GM21576 (cell line): Measurements from ENCODE around the gene SZRD1.

ENCODE experiments used
- ATAC-seq: cut with Tn5 transposase; IDR thresholded peaks from one replicate; pipeline ENCODE4 v1.9.1; 2021; ENCODE audit warnings: mild to moderate bottlenecking, moderate library complexity; ENCODE audit not compliant: unreplicated experiment

Gene SZRD1

GRCh38 chr1:16367258-16367967 lies 371 bp downstream of the SZRD1 start:
- peak; percentile 52 for ATAC-seq

GRCh38 chr1:16367968-16368890 lies 1.2 kb downstream of the SZRD1 start:
- no peak for ATAC-seq

- no peak for ATAC-seq
These were observed 2.8 kb downstream of the SZRD1 start for GRCh38 chr1:16369821-16370220.

GRCh38 chr1:16371725-16372124 lies 4.7 kb downstream of the SZRD1 start:
- ATAC-seq, result no peak

- no peak for ATAC-seq
These were observed 5.7 kb downstream of the SZRD1 start for GRCh38 chr1:16372535-16373285.

GRCh38 chr1:16374266-16374665 lies 7.2 kb downstream of the SZRD1 start:
- no peak for ATAC-seq

GRCh38 chr1:16375521-16376340 lies 8.7 kb downstream of the SZRD1 start:
- ATAC-seq, result no peak

GRCh38 chr1:16376971-16377370 lies 9.9 kb downstream of the SZRD1 start:
- ATAC-seq, result no peak

GRCh38 chr1:16378443-16378842 lies 11.4 kb downstream of the SZRD1 start:
- ATAC-seq, result no peak

- no peak for ATAC-seq
These were observed 13.8 kb downstream of the SZRD1 start for GRCh38 chr1:16380868-16381267.

GRCh38 chr1:16383888-16384287 lies 16.8 kb downstream of the SZRD1 start:
- ATAC-seq, result no peak

- no peak for ATAC-seq
These were observed 18.8 kb downstream of the SZRD1 start for GRCh38 chr1:16385659-16386453.

GRCh38 chr1:16386454-16387113 lies 19.5 kb downstream of the SZRD1 start:
- no peak for ATAC-seq

- ATAC-seq, result no peak
These were observed 20.5 kb downstream of the SZRD1 start for GRCh38 chr1:16387201-16388188.

- ATAC-seq, result no peak
These were observed 24.4 kb downstream of the SZRD1 start for GRCh38 chr1:16391411-16391810.

GRCh38 chr1:16392740-16393569 lies 25.9 kb downstream of the SZRD1 start:
- no peak for ATAC-seq
